HTERT RPE-1 (cell line): Measurements from ENCODE around the gene DTNA.

Source experiments
- in situ Hi-C: fragments of 300-500 bp; cut with MboI; formaldehyde crosslinking; loops from 4 replicates; pipeline ENCODE4 v1.14.3; 2020; ENCODE audit warnings: low sequenced_read_pairs

The DTNA gene

DNA sequence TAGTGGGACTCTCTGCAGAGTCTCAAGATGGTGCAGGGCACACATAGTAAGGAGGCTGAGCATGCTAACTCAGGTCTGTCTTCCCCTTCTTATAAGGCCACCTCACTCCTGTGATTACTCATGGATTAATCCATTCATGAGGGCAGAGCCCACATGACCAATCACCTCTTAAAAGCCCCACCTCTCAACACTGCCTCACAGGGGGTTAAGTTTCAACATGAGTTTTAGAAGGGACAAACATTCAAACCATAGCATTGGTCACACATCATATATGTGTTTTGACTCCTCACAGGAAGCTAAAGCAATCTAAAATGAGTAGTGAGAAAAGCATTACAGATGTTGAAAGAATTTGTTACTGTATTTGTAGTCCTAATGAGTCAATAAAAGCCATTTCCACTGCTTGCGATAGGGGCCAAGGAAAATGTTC is 57.5 kb downstream of the DTNA start:
- in situ Hi-C loops: no loop called here

DNA sequence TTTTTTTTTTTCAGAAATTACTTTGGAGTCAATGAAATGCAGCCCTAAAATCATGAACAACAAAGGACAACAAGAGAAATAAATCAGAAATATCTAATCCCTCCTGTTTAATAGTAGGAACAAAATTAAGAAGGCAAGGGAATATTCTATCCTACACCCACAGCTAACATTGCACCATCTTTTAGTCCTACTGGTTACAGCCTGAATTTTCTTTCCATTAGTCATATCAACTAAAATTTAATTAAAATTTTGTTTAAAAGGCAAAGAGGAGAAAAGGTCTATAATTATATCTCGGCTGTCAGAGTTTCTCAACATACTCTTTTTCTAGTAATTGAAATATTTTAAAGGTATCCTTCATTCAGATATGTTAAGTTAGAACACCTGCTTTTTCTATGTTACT is 61.9 kb downstream of the DTNA start:
- in situ Hi-C loops: no loop called here

DNA sequence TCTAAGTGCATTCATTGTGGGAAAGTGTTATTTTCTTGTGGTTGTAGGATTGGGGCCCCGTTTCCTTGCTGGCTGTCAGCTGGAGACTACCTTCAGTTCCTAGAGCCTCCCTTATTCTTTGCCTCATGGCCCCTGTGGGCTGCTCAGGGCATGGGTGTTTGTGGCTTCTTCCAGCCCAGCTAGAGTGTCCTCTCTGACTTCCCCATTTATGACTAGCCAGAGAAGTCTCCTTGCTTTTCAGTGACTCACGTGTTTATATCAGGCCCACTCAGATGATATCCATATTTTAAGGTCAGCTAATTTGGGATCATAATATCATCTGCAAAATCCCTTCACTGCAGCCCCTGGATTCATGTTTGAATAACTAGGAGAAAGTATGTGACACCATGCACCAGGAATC is 62.8 kb downstream of the DTNA start:
- in situ Hi-C loops: no loop called here

GRCh38 chr18:34773378-34773777 is 63.3 kb downstream of the DTNA start:
- in situ Hi-C loops: no loop called here

DNA sequence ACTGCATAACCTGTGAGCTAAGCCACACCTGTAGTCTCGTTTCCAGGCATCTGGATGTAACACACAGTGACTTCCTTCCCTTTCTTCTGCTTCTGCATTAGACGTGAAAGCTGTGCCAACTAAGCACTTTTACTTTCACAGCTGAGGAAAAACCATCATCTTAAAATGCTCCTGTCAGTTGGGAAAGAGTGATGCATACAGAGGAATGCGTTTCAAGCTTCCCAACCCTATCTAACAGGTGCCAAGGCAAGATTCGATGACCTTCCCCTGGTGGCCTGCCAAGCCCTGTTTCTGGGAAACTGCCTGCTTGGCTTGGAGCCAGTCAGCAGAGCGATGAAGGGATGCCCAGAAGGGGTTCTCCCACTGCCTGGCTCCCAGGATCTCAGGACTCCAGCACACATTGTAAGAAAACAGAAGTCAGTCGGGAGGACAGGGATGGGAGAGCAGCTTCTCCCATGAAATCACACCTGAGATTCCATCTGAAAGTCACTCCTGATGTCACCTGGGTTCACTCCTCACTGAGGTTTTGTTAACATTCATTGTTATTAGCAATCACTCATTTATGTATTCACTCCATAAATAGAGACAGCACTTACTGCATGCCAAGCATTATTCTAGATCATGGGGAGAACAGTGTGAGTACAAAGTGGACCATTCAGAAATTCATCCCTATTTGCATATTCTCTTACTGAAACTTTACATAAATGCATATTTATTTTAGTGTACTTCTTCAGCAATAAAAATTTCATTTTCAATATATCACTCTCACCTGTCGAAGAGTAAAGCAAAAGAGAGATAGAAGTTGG is 64.1 kb downstream of the DTNA start:
- in situ Hi-C loops: no loop called here

DNA sequence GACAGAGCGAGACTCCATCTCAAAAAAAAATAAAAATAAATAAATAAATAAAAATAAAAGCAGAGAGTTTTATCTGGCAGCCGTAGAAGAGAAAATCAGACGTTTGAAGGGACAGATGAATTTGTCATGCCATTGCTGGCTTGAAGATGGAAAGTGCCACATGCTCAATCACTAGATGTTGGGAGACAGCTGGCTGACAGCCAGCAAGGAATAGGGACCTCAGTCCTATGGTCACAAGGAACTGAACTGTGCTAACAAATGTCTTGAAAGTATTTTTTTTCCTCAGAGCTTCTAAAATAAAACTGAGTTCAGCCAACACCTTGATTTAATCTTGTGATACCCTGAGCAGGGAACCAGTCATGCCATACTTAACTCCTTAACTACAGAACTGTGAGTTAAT is 65.4 kb downstream of the DTNA start:
- in situ Hi-C loops: no loop called here

- in situ Hi-C loops: no loop called here
Measured at GRCh38 chr18:34779112-34779511, 69.0 kb downstream of the DTNA start.

DNA sequence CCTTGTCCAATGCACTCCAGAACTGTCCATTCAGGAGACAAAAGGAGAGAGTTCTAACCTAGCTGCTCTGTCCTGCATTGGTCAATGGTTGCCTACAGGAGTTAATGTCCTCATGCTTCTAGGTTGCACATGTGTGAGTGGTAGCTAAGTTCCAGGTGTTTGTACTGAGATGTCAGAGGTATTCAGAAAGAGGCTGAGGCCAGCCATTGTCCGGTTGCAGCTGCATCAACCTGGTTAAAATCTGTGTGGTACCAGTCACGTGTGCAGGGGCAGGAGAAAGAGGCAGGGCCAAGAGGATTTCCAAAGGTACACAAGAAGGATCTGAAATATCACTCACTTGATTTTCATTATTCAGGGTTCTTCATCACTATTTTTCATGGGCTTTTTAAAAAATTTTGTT is 70.8 kb downstream of the DTNA start:
- in situ Hi-C loops: no loop called here

- in situ Hi-C loops: no loop called here
Measured at GRCh38 chr18:34783501-34783900, 73.4 kb downstream of the DTNA start.

DNA sequence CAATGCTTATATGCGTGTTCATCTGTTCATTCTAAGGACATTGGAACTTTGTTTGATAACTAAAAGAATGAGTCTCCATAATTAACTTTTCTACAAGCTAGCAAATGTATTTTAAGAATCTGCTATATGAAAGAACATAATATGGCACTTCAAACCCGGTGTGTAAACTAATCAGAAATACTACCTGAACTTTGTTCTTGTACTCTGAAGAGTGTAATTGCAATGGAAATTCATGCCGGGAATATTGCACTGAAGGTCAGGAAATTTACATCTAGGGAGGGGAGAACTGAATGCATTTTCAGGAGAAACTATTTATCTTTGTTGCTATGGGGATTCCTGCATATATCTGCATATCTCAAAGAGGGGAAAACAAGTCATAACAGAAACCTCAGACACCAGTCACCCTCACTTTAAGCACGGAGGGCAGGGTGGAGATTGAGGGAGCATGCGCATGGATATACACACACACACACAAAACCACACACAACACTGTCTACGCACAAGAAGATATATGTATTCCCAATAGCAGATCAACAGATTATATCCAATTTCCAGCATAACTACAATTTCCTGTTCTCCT is 76.2 kb downstream of the DTNA start:
- in situ Hi-C loops: no loop called here

GRCh38 chr18:34787931-34788532 is 77.9 kb downstream of the DTNA start:
- in situ Hi-C loops: no loop called here

DNA sequence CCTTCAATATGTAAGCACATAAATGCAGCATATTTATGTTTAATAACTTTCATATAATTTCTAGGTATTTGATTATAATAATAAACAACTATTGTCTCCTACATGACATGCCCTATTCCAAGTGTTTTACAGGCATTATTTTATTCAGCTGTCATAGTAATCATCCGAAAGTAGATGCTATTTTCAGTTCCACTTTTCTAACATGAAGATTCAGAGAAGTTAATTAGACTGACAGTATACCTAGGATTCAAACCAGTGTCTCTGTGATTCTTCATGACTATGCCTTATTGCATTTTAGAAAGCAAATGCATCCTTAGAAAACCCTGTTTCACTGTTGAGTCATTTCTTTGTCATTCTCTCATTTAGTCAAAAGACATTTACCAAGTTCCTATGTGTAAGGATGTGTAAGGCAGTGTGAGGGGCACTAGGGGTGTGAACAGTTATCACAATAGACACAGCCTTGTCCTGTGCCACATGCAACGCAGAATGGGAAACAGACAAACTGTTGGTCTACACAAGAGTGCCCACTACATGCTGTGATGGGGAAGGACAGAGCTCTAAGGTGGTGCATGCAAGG is 79.8 kb downstream of the DTNA start:
- in situ Hi-C loops: no loop called here

DNA sequence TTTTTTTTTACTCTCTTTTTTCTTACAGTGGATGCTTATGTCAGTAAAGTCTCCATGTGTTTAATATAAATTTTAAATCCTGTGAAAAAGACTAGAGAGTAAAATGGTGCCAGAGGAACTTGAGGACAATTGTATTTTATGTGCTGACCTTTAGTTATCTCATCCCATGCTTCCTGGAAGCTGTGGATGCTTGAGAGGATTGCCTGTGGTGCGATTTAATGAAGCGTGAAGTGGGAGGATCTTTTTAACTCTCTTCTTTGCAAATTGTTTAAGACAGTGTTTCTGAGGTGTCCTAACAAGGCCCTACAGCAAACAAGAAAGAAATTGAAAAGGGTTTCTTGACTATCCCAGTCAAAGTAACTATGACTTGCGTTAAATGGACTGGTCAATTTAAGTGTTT is 84.2 kb downstream of the DTNA start:
- in situ Hi-C loops: no loop called here

DNA sequence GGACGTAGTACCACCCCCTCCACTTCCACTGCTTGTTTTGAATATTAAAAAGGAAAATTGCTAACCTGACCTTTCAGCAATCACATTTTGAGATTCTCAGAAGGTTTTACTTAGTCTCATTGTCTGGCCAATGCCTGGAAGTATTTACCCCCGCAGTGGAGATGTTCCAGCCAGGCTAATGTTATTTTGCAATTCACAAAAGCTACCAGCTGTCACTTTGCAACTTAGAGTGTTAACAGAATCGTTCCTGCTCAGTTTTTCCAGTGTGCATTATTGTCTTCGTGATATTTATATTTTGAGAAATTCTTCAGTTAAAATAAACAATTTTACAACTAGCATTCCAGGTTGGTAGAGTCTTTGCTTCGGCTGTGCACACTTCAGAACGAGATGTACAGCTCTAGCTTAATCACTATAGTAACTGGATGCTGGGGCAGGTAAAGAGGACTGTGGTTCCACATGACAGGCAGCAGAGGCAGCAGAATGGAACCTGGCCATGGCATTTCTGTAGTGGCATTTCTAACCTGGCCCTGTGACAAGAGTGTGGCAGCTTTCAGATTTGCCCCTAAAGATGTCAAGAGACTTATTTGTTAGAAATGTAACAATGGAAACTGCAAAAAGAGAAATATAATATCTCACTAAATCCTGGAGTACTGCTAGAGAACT is 85.1 kb downstream of the DTNA start:
- in situ Hi-C loops: no loop called here

DNA sequence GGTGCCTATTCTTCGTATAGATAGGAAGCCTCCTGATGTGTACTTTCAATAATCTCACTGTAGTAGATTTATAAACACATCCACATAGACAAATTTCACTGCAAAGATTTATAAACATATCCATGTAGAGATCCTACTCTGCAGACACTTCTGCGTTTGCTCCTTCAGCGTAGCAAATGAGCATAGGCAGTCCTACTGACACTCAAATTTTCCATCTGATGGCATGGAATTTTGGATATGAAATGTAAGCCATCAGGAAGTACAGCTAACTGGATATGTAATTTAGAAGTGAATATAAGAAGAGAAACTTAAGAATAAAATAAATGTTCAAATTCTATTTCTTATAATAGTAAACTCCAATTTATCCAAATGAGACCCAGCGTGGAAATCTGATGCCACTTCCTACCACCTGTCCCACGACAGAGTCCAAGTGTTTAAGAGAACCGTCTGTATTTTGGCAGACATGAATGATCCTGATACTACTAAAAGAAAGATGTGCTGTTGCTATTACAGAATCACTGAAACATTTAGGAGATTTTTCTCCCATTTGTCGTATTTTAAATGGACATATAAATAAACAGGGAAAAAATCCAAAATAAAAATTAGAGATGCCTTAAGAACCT is 86.0 kb downstream of the DTNA start:
- in situ Hi-C loops: no loop called here

DNA sequence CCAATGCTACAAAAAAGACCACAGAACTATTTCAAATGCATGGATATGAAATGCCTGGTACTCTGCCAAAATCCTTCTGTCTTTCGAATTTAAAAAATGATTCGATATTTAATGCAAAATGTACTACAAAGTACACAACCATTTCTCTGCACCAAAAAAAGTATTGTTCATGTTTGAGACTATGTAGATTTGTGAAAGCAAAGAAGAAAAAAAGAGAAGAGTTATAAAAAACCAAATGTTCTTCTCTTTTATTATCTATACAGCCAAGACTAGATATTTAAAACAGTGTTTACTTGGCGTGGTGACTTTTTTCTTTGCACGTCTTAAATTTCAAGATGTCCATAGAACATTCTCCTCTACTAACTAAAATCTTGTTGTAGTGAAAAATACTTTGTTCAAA is 89.2 kb downstream of the DTNA start:
- in situ Hi-C loops: no loop called here

DNA sequence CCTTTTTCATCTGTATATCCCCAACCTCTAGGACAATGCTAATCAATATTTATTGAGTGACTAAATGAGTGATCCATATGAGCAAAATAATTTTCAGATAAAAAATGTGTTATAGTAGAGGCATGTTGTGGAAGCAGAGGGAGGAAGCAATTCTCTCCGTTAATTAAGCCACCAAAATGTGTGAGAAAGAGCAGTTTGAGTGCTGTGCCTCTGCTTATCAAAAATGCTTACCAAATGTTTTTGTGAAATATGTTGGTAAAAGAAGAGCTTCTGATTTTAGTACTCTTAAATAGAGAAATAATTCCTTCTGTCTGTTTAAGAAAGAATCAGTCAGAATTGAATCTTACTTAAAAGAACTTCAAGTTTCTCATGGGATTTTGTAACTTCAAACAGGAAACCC is 90.3 kb downstream of the DTNA start:
- in situ Hi-C loops: no loop called here

DNA sequence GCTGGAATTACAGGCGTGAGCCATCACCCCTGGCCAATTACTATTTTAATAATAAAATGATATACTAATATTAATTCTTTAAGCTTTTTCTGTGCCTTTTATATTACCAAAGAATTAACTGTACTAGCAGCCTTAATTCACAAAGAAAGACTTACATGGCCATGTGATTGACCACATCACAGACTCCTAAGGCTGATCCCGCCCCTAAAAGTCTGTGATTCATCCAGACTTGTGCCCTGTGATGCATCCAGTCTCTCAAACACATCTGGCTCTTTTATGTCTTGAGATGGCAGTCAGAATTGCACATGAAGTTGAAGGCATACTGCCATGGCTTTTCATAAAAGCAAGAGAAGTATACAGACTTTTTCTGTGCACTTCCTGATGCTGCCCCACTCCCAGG is 91.7 kb downstream of the DTNA start:
- in situ Hi-C loops: no loop called here

GRCh38 chr18:34802959-34803358 is 92.9 kb downstream of the DTNA start:
- in situ Hi-C loops: no loop called here

DNA sequence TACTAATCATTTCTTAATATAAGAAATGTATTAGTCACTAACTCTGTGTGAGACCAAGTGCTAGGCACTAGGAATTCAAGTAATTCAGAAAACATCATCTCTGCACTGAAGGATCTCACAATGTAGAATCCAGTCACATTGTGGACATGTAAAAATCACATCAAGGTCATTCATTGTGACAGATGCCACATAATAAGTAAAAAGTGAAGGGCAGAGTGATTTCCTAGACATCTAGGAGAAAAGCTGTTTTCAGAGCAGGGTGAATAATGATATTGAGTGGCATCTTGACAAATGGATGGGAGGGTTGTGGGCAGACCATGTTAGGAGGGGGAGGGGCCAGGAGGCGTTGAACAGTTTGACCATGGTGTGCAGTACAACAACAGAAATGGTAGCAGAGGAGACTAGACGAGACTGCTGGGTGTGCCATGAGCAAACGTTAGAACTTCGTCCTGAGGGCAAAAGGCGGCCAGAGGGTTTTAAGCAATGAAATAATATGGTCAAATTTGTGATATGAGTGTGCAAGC is 93.8 kb downstream of the DTNA start:
- in situ Hi-C loops: no loop called here
